ENCODE data around the gene C9orf78.

DNA sequence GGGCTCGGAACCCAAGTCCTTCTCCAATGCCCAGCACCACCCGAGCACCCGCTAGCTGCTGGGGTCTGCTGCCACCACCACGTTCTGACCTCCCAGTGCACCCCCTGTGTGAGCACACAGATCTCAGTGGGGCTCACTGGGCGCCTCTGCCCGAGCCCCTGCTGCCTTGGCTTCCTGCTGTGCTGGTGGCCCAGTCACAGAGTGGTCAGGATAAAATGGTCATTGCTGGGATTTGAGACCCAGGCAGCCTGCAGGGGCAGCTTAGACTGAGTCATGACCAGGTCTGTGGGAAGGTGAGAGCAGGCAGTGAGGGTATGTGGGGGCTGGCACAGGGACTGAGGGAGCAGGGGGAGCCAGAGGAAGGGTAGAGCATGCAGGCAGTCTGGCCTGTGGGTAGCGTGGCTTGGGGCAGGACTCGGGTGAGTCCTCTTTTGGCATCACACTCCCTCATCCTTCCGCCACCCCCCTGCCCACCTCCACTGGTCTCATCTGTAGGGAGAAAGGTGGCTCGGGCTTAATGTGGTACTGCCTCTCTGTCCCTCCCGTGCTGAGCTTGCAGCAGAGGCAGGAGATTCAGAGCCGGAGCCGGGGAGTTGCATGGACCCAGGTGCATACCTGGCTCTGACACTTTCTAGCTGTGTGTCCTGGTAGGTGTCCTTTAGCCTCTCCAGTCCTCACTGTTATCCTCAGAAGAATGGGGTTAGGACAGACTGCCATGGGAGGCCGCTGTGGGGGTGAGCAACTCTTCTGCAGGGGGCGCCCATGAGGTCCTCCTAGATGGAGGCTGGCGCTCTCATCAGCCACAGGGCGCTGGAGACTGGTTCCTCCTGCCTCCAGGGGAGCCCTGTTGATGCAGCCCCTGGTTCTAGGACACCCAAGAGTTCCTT lies 32.3 kb upstream of the C9orf78 start:
- TF ChIP-seq ESRRA (CRISPR knock-in tag; IDR thresholded peaks at IDR 0.05; ENCODE audit: borderline replicate concordance) (no peak), RORB (CRISPR knock-in tag; IDR thresholded peaks at IDR 0.05) (no peak), FOXK1 (CRISPR knock-in tag; IDR thresholded peaks at IDR 0.05) (no peak), SMAD3 (CRISPR knock-in tag; IDR thresholded peaks at IDR 0.05; ENCODE audit: borderline replicate concordance) (no peak), TEAD1 (CRISPR knock-in tag; IDR thresholded peaks at IDR 0.05) (no peak), NFE2L1 (CRISPR knock-in tag; IDR thresholded peaks at IDR 0.05) (no peak), NR3C1 (CRISPR knock-in tag; conservative IDR thresholded peaks at IDR 0.05; ENCODE audit: low read depth) (no peak), OVOL2 (CRISPR knock-in tag; IDR thresholded peaks at IDR 0.05; ENCODE audit: borderline replicate concordance) (no peak)
- TF ChIP-seq, protein P1, sequence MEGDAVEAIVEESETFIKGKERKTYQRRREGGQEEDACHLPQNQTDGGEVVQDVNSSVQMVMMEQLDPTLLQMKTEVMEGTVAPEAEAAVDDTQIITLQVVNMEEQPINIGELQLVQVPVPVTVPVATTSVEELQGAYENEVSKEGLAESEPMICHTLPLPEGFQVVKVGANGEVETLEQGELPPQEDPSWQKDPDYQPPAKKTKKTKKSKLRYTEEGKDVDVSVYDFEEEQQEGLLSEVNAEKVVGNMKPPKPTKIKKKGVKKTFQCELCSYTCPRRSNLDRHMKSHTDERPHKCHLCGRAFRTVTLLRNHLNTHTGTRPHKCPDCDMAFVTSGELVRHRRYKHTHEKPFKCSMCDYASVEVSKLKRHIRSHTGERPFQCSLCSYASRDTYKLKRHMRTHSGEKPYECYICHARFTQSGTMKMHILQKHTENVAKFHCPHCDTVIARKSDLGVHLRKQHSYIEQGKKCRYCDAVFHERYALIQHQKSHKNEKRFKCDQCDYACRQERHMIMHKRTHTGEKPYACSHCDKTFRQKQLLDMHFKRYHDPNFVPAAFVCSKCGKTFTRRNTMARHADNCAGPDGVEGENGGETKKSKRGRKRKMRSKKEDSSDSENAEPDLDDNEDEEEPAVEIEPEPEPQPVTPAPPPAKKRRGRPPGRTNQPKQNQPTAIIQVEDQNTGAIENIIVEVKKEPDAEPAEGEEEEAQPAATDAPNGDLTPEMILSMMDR (IDR thresholded peaks at IDR 0.05) = no peak
- TF ChIP-seq, protein P2, sequence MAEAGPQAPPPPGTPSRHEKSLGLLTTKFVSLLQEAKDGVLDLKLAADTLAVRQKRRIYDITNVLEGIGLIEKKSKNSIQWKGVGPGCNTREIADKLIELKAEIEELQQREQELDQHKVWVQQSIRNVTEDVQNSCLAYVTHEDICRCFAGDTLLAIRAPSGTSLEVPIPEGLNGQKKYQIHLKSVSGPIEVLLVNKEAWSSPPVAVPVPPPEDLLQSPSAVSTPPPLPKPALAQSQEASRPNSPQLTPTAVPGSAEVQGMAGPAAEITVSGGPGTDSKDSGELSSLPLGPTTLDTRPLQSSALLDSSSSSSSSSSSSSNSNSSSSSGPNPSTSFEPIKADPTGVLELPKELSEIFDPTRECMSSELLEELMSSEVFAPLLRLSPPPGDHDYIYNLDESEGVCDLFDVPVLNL (CRISPR knock-in tag; IDR thresholded peaks at IDR 0.05; ENCODE audit: borderline replicate concordance, low read depth) = no peak
